Measurements from ENCODE around the gene TMEM208.

The TMEM208 gene

DNA sequence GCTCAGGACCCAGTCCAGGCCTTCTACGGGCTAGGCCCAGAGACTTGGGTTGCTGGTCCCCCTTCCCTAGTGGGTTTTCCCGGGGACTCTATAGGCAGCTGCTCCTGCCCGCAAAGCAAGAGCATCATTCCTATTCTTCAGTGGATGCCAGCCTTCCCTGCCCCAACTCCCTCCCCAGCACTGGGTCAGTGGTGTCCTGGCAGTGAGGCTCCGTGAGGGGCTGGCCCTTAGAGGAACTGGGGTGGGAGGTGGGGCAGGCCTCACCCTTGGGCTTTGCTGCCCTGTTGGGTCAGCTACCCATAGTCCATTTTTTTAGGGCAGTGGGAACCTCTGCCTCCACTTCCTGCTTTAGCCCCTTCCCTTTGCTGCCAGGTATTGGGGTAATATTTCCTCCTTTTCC lies 44.5 kb downstream of the TMEM208 start:
- in situ Hi-C loops (cut with MboI; ENCODE audit: low sequenced_read_pairs), result no loop called here

GRCh38 chr16:67275321-67275720 lies 48.4 kb downstream of the TMEM208 start:
- in situ Hi-C loops (cut with MboI; ENCODE audit: low sequenced_read_pairs), result no loop called here

- in situ Hi-C loops (cut with MboI; ENCODE audit: low sequenced_read_pairs), result no loop called here
Measured at GRCh38 chr16:67277294-67277998, 50.5 kb downstream of the TMEM208 start.

DNA sequence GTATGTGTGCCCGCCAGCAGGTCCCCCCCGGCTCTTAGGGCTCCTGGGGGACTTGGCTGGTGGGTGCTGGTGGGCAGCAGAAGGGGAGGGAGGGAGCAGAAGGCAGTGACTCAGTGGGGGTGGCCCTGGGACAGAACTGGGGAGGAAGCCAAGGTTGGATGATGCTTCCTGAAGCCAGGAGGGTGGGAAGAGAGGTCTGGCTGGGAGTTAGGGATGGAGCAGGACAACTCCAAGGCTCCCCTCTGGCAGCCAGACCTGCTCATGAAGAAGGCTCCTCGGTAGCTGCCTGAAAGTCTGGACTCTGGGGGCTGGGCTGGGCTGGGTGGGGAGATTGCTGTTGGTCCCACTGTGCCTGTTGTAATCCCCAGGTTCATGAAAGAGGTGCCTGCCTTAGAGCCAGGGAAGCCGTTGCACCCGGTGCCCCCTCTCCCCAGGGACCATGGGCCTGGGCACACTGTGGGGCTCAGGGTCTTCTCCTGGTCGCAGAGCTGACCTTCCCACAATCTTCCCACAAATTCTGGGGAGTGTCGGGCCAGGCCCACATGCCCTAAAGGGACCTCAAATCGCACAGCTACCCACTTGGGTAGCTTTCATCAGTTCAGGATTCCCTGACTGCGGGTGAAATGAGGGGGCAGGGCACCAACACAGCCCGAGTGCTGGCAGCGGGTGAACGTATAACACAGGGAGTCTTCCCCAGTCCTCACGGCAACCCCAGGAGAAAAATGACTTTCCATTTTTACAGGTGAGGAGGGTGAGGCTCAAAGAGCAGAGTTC lies 51.3 kb downstream of the TMEM208 start:
- in situ Hi-C loops (cut with MboI; ENCODE audit: low sequenced_read_pairs), result no loop called here

Measured in hTERT RPE-1 (cell line).